GM12878 (cell line): ENCODE measurements around the gene TNK1. TPM values are rescaled to one million over a fixed set of nuclear protein-coding genes. Genes with fewer than 3 reads are reported as not detected.

ENCODE experiments used
- ATF7 ChIP-seq: fragments of 450-650 bp; IDR thresholded peaks from 2 replicates; pipeline ENCODE4 v1.6.1; 2016; ENCODE audit warnings: low read depth, mild to moderate bottlenecking
- CHD1 ChIP-seq: IDR thresholded peaks from 2 replicates; pipeline ENCODE4 v1.6.1; 2012; ENCODE audit warnings: low read depth, low read length, improper control_type of control experiment
- HSF1 ChIP-seq: fragments of 150-350 bp; IDR thresholded peaks from 2 replicates; pipeline ENCODE4 v1.6.1; 2014; ENCODE audit warnings: mild to moderate bottlenecking, low read depth, low read length
- PKNOX1 ChIP-seq: fragments of 450-650 bp; IDR thresholded peaks from 2 replicates; pipeline ENCODE4 v1.6.1; 2016; ENCODE audit warnings: mild to moderate bottlenecking
- RBBP5 ChIP-seq: fragments of 200-600 bp; sonication (generic); conservative IDR thresholded peaks from 2 replicates; pipeline ENCODE4 v1.6.1; 2016
- ZNF592 ChIP-seq: fragments of 450-650 bp; IDR thresholded peaks from 2 replicates; pipeline ENCODE4 v1.6.1; 2017; ENCODE audit warnings: mild to moderate bottlenecking, moderate library complexity
- polyA plus RNA-seq, 11 experiments: library from polyadenylated mRNA; depleted of rRNA in 4 of 11; unstranded in 6 of 11; stranded (reverse) in 5 of 11; fragments of >200 nt; fragmentation: Nextera tagmentation in 4 of 11; fragmentation: Illumina TruSeq in 1 of 11; extraction: Ambion mirVana in 4 of 11; extraction: Trizol in 1 of 11; gene quantifications; 1 replicate in 1 of 11; 2 replicates in 10 of 11; pipeline versions ENCODE4 v1.2.1 to v1.2.3, GENCODE V29; 2011 to 2016; ENCODE audit warnings: inconsistent platforms in 2 of 11, missing spikeins in 2 of 11, low read depth in 1 of 11
- total RNA-seq, 4 experiments: library from RNA; depleted of rRNA in 3 of 4; stranded (reverse); fragments of >200 nt in 3 of 4; fragmentation: Illumina TruSeq in 1 of 4; extraction: Trizol in 1 of 4; gene quantifications; 2 replicates each; pipeline versions ENCODE4 v1.2.1 to v1.2.3, GENCODE V29; 2013 to 2021

TNK1 gene
- total and polyA plus RNA-seq, 10 of the 15 experiments (the other 5 are each of a cell fraction or from before 2014, with no cell fraction given) = 0.06 to 2.5 (median 0.70) TPM

GRCh38 chr17:7417056-7417655 lies 36.3 kb downstream of the TNK1 start (continued):
- TF ChIP-seq ZNF592 (no peak), PKNOX1 (no peak), RBBP5 (no peak), ATF7 (no peak), HSF1 (no peak), CHD1 (no peak)
